IMR-90 (cell line): Measurements from ENCODE around the gene DUOX2. TPM values are rescaled to one million over a fixed set of nuclear protein-coding genes. Genes with fewer than 3 reads are reported as not detected.

Source experiments
- ATAC-seq: fragments of 200-7000 bp; cut with Tn5 transposase; 2 replicates; pipeline ENCODE4 v1.9.1; 2020; ENCODE audit warnings: low read depth, mild to moderate bottlenecking, moderate library complexity
- BruUV-seq: library from RNA; stranded (reverse); fragments of 400-500 nt; replicated peaks from 2 replicates; lab custom pipeline; 2021; lab: Mats Ljungman, UMichigan
- CTCF ChIA-PET: fragments of 300-600 bp; formaldehyde crosslinking; extraction: SDS; loops from one replicate; lab custom pipeline; 2021; ENCODE audit warnings: antibody characterized with exemption; lab: Yijun Ruan, JAX
- POLR2A ChIA-PET: fragments of 300-600 bp; sonication (Branson Sonifier 250); formaldehyde crosslinking; loops from one replicate; lab custom pipeline; 2022; ENCODE audit warnings: antibody characterized with exemption; ENCODE audit not compliant: unreplicated experiment; lab: Charles Lee
- DNase-seq: peaks from one replicate; pipeline ENCODE4 v3.0.0; 2013
- H2AFZ ChIP-seq: replicated peaks from 2 replicates; pipeline ENCODE3; 2013; ENCODE audit warnings: low read length, mild to moderate bottlenecking; ENCODE audit not compliant: poor library complexity
- H2AK5ac ChIP-seq: 2 replicates; pipeline ENCODE4 v1.6.1; 2013; ENCODE audit warnings: low read depth, low read length, inconsistent platforms
- H2AK9ac ChIP-seq: replicated peaks from 2 replicates; pipeline ENCODE3; 2013; ENCODE audit warnings: mild to moderate bottlenecking, low read depth, low read length, moderate library complexity; ENCODE audit not compliant: poor library complexity
- H2BK120ac ChIP-seq: 2 replicates; pipeline ENCODE4 v1.6.1; 2013; ENCODE audit warnings: low read depth, low read length, inconsistent platforms
- H2BK15ac ChIP-seq: 3 replicates; pipeline ENCODE4 v1.6.1; 2013; ENCODE audit warnings: low read depth, low read length, inconsistent platforms
- H2BK20ac ChIP-seq: 2 replicates; pipeline ENCODE4 v1.6.1; 2013; ENCODE audit warnings: low read depth, mild to moderate bottlenecking, inconsistent platforms, low read length, moderate library complexity
- H2BK5ac ChIP-seq: 2 replicates; pipeline ENCODE4 v1.6.1; 2013; ENCODE audit warnings: mild to moderate bottlenecking, low read depth, low read length, inconsistent platforms; ENCODE audit not compliant: poor library complexity, severe bottlenecking
- H3K14ac ChIP-seq: replicated peaks from 2 replicates; pipeline ENCODE4 v1.6.1; 2013; ENCODE audit warnings: low read depth, low read length, inconsistent platforms
- H3K18ac ChIP-seq: 2 replicates; pipeline ENCODE4 v1.6.1; 2013; ENCODE audit warnings: low read depth, low read length, control low read depth
- H3K23ac ChIP-seq: 2 replicates; pipeline ENCODE4 v1.6.1; 2013; ENCODE audit warnings: low read depth, low read length, inconsistent platforms
- H3K27ac ChIP-seq: 2 replicates; pipeline ENCODE4 v1.5.1; 2013; ENCODE audit warnings: mild to moderate bottlenecking, control low read depth, low read length; ENCODE audit not compliant: insufficient read depth
- H3K27me3 ChIP-seq: 2 replicates; pipeline ENCODE4 v1.6.1; 2013; ENCODE audit warnings: low read length; ENCODE audit not compliant: control insufficient read depth, insufficient read depth
- H3K36me3 ChIP-seq: 2 replicates; pipeline ENCODE4 v1.6.1; 2013; ENCODE audit warnings: low read length, mixed read lengths; ENCODE audit not compliant: control insufficient read depth, insufficient read depth
- H3K4ac ChIP-seq: 2 replicates; pipeline ENCODE4 v1.6.1; 2013; ENCODE audit warnings: low read depth, low read length, inconsistent platforms
- H3K4me1 ChIP-seq: 2 replicates; pipeline ENCODE4 v1.6.1; 2013; ENCODE audit warnings: low read length, mixed read lengths; ENCODE audit not compliant: control insufficient read depth, insufficient read depth
- H3K4me2 ChIP-seq: 2 replicates; pipeline ENCODE4 v1.6.1; 2013; ENCODE audit warnings: low read depth, mild to moderate bottlenecking, control low read depth, low read length, moderate library complexity
- H3K4me3 ChIP-seq: 2 replicates; pipeline ENCODE4 v1.5.1; 2013; ENCODE audit warnings: low read depth, mild to moderate bottlenecking, control low read depth, low read length, moderate library complexity; ENCODE audit not compliant: insufficient read depth
- H3K56ac ChIP-seq: 2 replicates; pipeline ENCODE4 v1.6.1; 2013; ENCODE audit warnings: low read length, inconsistent platforms; ENCODE audit not compliant: insufficient read depth; ENCODE audit errors: extremely low read depth
- H3K79me1 ChIP-seq, 2 experiments: 2 replicates each; pipeline ENCODE4 v1.6.1; 2013; ENCODE audit warnings: low read length in 2 of 2, inconsistent platforms in 1 of 2, low read depth in 1 of 2
- H3K9ac ChIP-seq: 2 replicates; pipeline ENCODE4 v1.6.1; 2013; ENCODE audit warnings: low read depth, low read length, control low read depth
- H3K9me1 ChIP-seq: 2 replicates; pipeline ENCODE4 v1.6.1; 2013; ENCODE audit warnings: low read length, inconsistent platforms; ENCODE audit not compliant: insufficient read depth
- H3K9me3 ChIP-seq: 2 replicates; pipeline ENCODE4 v1.6.1; 2013; ENCODE audit warnings: low read length; ENCODE audit not compliant: control insufficient read depth, insufficient read depth
- H4K20me1 ChIP-seq: 2 replicates; pipeline ENCODE4 v1.6.1; 2013; ENCODE audit warnings: low read length, inconsistent platforms; ENCODE audit not compliant: insufficient read depth
- H4K5ac ChIP-seq: 2 replicates; pipeline ENCODE4 v1.6.1; 2013; ENCODE audit warnings: mild to moderate bottlenecking, low read depth, low read length, control low read depth
- H4K8ac ChIP-seq, 2 experiments: 2 replicates each; pipeline ENCODE4 v1.6.1; 2013; ENCODE audit warnings: low read depth in 2 of 2, low read length in 2 of 2, control low read depth in 1 of 2, inconsistent platforms in 1 of 2
- H4K91ac ChIP-seq: 2 replicates; pipeline ENCODE4 v1.6.1; 2013; ENCODE audit warnings: low read depth, low read length, inconsistent platforms; ENCODE audit not compliant: insufficient read depth
- BHLHE40 ChIP-seq: fragments of 150-350 bp; IDR thresholded peaks from 2 replicates; pipeline ENCODE4 v1.6.1; 2016; ENCODE audit warnings: mild to moderate bottlenecking, low read depth, low read length
- NFE2L2 ChIP-seq: fragments of 150-350 bp; IDR thresholded peaks from 2 replicates; pipeline ENCODE4 v1.6.1; 2016; ENCODE audit warnings: low read depth, mild to moderate bottlenecking, low read length
- RAD21 ChIP-seq: IDR thresholded peaks from 2 replicates; pipeline ENCODE4 v1.6.1; 2012; ENCODE audit warnings: low read length, improper control_type of control experiment
- RFX5 ChIP-seq: IDR thresholded peaks from 2 replicates; pipeline ENCODE4 v1.8.0; 2012; ENCODE audit warnings: low read depth, mild to moderate bottlenecking, low read length, moderate library complexity
- WGBS, 2 experiments: methylation state at CpG; one replicate each; pipeline versions ENCODE4 v1.1.5 to v1.1.7; 2013; ENCODE audit warnings: missing lambda C conversion rate in 2 of 2; ENCODE audit not compliant: insufficient read length in 1 of 2; ENCODE audit errors: extremely low coverage in 2 of 2; 5-methylcytosine and 5-hydroxymethylcytosine counted together
- dilution Hi-C: fragments of 300-500 bp; cut with HindIII; formaldehyde crosslinking; loops from one replicate; pipeline ENCODE4 v1.14.3; 2018; ENCODE audit warnings: low sequenced_read_pairs; ENCODE audit not compliant: unreplicated experiment
- in situ Hi-C: fragments of 300-500 bp; cut with MboI; formaldehyde crosslinking; loops from 3 replicates; pipeline ENCODE4 v1.14.3; 2019; ENCODE audit warnings: low sequenced_read_pairs, inconsistent platforms, mixed read lengths
- intact Hi-C: fragments of 100-400 bp; cut with micrococcal nuclease; formaldehyde crosslinking; loops from 2 replicates; pipeline ENCODE4 v1.10.0; 2022
- polyA plus RNA-seq, 3 experiments: library from polyadenylated mRNA; depleted of rRNA; stranded (reverse); fragments of >200 nt; gene quantifications; 2 replicates each; pipeline ENCODE4 v1.2.3, GENCODE V29; 2012; ENCODE audit warnings: low replicate concordance in 1 of 3
- total RNA-seq: library from RNA; depleted of rRNA; stranded (reverse); fragments of >200 nt; gene quantifications from 2 replicates; pipeline ENCODE4 v1.2.3, GENCODE V29; 2012
- TF ChIP-seq, protein P1 (sequence below): fragments of 150-350 bp; IDR thresholded peaks from 2 replicates; pipeline ENCODE4 v1.6.1; 2017; ENCODE audit warnings: mild to moderate bottlenecking, antibody characterized with exemption, low read length, low read depth

Gene DUOX2
- total and polyA plus RNA-seq, 2 of the 4 experiments (the other 2 are of a cell fraction), result not detected

DNA sequence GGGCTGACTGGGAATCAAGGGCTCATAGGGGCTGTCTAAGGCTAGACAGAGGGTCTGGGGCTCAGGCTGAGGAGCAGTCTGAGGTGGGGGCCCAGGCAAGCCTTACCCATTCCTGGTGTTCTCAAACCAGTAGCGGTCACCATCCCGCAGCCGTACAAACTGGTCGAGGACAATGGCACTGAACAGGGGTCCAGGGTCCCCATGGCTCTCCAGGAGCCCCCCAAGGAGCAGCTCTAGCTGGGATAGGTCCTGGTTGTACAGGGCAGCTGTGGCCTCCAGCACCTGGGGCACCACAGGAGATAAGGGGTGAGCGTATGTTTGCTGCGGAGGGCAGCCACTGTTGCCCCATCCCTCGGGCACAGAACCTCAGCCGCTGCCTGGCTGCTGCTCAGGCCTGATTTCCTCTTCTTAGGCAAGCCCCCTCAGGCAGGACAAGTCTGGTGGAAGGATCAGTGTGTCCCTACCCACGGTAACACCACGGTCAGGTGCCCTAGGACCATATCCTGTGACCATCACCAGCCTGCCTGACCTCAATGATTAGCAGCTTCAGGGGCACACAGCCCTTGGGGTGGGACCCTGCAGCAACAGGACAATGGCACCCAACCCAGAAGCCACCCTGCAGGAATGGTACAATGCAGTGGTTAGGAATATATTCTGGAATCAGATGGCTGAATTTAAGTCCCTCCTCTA is 5.9 kb downstream of the DUOX2 start:
- in situ Hi-C loops, result no loop called here

More for the DNA sequence above, 5.9 kb downstream of the DUOX2 start:
- Histone ChIP-seq H2BK20ac (no peak overlapping the region), H4K91ac (no peak overlapping the region), H3K56ac (no peak overlapping the region), H2AK5ac (no peak overlapping the region), H3K9me3 (no peaks in the 10 kb centered on the region), H2AK9ac (no peak overlapping the region), H2BK120ac (no peak overlapping the region), H3K23ac (no peak overlapping the region), H3K4ac (no peak overlapping the region), H3K36me3 (no peaks in the 10 kb centered on the region), H4K20me1 (no peaks in the 10 kb centered on the region), H3K27me3 (peaks cover 75% of the 10 kb centered on the region), H3K79me1 (no peaks in the 10 kb centered on the region), H3K18ac (no peak overlapping the region), H2AFZ (peak overlapping the region; percentile 63), H3K9me1 (no peaks in the 10 kb centered on the region), H3K4me1 (no peaks in the 10 kb centered on the region), H4K5ac (no peak overlapping the region), H3K4me2 (no peak overlapping the region), H4K8ac (no peak overlapping the region), H3K14ac (no peak overlapping the region), H2BK5ac (peak overlapping the region; percentile 11), H3K4me3 (no peak overlapping the region), H2BK15ac (no peak overlapping the region), H3K27ac (no peak overlapping the region), H3K9ac (no peak overlapping the region)
- DNase-seq, result no peak
- TF ChIP-seq NFE2L2 (no peak), RFX5 (no peak), RAD21 (no peak), BHLHE40 (no peak)
- TF ChIP-seq, protein P1, sequence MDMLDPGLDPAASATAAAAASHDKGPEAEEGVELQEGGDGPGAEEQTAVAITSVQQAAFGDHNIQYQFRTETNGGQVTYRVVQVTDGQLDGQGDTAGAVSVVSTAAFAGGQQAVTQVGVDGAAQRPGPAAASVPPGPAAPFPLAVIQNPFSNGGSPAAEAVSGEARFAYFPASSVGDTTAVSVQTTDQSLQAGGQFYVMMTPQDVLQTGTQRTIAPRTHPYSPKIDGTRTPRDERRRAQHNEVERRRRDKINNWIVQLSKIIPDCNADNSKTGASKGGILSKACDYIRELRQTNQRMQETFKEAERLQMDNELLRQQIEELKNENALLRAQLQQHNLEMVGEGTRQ, result no peak
- dilution Hi-C loops (no loop called here), intact Hi-C loops (no loop called here)
- ChIA-PET POLR2A (no interaction called here), CTCF (interaction anchor here (2.7 kb wide), 1 partner anchor 10 kb away, joined by 12 read pairs; no protein-coding TSS in a partner anchor)
- 80% methylated on average over 3 of the region's 10 CpGs; no CpG with 5 or more reads in 1 of the 2 experiments for WGBS, 2 experiments
- BruUV-seq, result no TSS peak
- no peak for ATAC-seq
